Measurements from ENCODE around the gene TRMT10C.
"Not testable (repeated sequence)": the region's sequence is repeated elsewhere in the genome, so short reads cannot be mapped to it uniquely, and the experiment has no call there.

TRMT10C gene

DNA sequence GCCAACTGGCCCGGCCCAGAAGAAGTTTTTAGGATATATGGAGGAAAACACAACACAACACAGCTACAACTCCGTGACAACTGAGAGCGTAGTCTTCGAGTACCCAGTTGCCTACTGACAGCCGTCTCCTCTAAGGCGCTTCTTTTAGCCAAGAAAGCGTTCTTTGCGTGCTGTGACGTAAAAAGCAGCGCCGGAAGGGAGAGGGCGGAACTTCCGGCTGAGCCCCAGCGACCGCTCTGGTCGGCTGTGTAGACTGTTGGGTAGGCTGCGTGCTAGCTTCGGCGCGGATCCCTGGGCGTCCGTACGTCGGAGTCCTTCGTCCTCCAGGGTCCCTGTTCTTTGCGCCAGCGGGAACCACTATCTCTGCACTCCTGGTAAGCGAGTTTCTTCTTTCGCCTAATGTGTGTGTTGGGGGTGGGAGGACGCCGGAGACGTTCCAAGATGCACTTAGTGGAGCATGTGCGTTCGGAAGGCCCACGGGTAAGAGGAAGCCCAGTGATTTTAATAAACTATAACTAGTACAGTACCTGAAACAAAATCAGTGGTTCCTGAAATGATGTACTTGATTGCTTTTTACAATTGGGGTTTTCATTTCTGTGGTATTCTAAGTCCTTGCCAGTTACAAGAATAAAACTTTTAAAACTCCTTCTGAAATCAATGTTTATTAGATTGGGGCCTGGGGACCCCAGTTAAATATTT lies at the start of gene TRMT10C:
TRMT10C (plus strand) TSS at position 239 of the 699 bp plus-strand sequence. CDS start 2,914 bp downstream, outside the sequence.
- in situ Hi-C loops (cut with HindIII; ENCODE audit: low pct_ligation_motif_present, low pct_unique_long_range_greater_than_20kb, low sequenced_read_pairs) = no loop called here
- peak; percentile 92 for DNase-seq

GRCh38 chr3:101512396-101512645 lies 49.3 kb upstream of the TRMT10C start:
- DNase-seq = no peak
- in situ Hi-C loops (cut with HindIII; ENCODE audit: low pct_ligation_motif_present, low pct_unique_long_range_greater_than_20kb, low sequenced_read_pairs) = no loop called here

DNA sequence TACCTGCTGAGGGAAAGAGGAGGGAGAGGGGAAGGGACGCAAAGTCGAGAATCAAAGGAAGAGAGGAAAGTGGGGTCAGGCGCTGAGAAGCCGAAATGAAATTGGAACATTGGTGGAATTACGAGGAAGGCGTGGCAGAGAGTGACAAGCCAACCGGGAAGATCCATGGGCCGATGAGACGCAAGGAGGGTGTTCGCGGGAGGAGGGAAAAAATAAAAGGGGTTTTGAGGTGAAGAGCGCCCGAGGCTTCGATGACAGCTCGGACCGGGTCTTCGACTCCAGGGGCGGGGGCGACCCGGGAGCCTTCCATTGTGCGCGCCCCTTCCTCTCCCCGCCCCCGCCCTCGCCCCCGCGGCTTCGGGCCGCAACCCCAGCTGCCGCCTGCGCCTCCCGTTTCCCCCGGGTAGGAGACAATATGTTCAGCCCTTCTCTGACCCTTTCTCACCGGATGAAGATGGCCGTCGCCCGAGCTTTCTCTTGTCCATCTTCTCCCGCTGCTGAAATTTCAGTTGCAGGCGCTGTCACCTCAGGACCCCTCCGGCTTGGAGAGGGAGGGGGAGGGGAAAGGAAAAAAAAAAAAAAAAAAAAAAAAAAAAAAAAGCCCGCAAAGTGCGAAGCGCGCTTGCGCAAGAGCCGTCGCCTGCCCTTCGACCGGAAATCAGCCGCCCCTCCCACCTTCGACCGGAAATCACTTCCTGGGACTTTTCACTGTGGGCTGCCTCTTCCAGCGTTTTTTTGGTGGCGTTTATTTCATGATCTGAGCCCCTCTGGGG lies 48.8 kb upstream of the TRMT10C start, which contains the start of gene SENP7:
SENP7 (minus strand) TSS at position 567 of the 773 bp plus-strand sequence; CDS start at position 485, 82 bp downstream.
- in situ Hi-C loops (cut with HindIII; ENCODE audit: low pct_ligation_motif_present, low pct_unique_long_range_greater_than_20kb, low sequenced_read_pairs) = no loop called here
- DNase-seq = peak; percentile 76

DNA sequence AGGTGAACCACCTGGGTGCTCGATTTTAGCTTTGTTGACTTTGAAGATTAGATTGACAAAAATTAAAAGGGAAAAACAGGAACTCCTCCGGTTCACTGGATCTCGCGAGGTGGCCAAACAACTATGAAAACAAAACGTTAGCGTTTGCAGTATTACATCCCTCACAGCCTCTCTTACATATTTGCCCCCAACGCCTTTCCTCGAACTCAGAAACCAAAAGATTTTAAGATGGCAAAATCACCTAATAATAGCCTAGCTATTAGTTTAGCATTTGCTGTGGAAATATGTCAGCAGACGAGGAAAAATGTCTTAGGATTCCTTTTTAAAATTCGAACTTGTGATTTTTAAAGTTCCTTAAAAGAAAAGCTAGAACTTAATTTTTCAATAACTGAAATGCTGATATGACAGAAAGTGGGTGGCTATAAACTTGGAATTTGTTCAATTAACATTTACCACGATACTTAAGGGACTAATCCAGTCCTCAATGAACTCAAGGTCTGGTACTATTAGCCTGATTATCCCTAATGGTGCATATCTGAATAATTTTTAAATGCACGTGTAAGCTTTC lies 48.2 kb upstream of the TRMT10C start:
- in situ Hi-C loops (cut with HindIII; ENCODE audit: low pct_ligation_motif_present, low pct_unique_long_range_greater_than_20kb, low sequenced_read_pairs) = no loop called here
- DNase-seq = peak; percentile 66

DNA sequence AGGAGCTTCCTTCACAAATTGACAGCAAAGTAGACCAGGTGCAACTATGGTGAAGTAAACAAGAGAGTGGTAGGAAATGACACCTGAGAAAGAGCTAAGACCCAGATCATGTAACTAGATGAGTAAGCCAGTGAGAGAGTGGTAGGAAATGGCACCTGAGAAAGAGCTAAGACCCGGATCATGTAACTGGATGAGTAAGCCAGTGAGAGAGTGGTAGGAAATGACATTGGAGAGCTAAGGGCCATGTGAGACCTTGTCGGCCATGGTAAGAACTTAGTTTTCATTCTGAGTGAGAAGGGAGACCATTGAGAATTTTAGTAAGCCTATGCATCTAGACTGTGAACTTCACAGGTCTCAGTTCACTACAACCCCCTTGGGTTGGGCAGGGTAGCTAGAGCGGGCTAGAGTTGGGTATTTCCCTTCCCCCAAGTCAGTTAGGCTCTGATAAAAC lies 43.2 kb upstream of the TRMT10C start:
- DNase-seq = no peak
- in situ Hi-C loops (cut with HindIII; ENCODE audit: low pct_ligation_motif_present, low pct_unique_long_range_greater_than_20kb, low sequenced_read_pairs) = no loop called here

DNA sequence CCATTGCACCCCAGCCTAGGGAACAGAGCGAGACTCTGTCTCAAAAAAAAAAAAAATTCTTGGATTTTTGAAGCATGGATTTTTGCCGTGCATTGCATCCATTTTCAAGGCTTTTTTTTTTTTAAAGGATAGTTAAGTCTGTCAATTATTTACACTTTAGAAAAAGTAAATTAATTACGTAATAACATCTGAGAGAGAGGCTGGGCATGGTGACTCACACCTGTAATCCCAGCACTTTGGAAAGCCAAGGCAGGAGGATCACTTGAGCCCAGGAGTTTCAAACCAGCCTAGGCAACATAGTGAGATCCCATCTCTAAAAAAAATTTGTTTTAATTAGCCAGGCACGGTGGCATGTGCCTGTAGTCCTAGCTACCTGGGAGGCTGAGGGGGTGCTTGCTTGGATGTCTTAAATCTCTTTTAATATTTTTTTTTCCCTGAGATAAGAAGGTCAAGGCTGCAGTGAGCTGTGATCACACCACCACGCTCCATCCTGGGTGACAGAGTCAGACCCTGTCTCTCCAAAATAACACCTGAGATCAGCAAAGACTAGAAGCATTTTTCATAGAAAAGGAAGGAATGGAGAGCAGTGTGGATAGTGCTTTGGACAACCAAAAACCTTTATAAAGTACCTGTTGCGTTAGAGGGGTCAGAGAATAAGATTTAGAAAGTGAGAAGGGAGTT lies 41.8 kb upstream of the TRMT10C start:
- peak; percentile 6 for DNase-seq
- in situ Hi-C loops (cut with HindIII; ENCODE audit: low pct_ligation_motif_present, low pct_unique_long_range_greater_than_20kb, low sequenced_read_pairs) = no loop called here

DNA sequence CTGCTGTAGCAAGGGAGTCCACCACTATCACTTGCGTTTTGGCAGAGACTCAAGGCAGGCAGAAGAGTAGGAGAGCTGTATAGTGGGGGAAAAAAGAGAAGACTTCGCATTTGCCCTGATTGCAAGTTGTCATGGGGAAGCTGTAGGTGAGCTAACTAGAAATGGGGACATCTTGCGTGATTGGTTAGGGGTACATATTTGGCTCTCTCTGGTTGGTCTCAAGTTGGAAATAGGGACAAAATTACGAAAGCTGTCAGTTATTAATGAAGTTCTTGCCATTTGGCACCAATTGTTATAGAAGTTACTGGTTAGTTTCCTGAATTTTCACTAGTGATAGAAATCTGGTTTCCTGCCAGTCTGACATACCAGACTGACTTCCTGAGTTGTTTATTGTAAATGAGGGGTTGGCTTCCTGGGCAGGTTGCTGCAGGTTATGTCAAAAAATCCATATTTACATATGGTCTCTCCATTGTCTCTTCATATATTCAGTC lies 40.4 kb upstream of the TRMT10C start:
- in situ Hi-C loops (cut with HindIII; ENCODE audit: low pct_ligation_motif_present, low pct_unique_long_range_greater_than_20kb, low sequenced_read_pairs) = no loop called here
- no peak for DNase-seq

DNA sequence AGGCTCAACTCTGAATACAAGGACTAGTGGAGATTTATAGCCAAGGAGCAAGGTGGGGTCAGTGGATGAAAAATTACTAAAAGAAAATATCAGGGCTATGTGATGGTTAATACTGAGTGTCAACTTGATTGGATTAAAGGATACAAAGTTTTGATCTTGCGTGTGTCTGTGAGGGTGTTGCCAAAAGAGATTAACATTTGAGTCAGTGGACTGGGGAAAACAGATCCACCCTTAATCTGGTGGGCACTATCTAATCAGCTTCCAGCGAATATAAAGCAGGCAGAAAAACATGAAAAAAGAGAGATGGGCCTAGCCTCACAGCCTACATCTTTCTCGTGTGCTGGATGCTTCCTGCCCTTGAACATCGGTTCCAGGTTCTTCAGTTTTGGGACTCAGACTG lies 34.2 kb upstream of the TRMT10C start:
- no peak for DNase-seq
- in situ Hi-C loops (cut with HindIII; ENCODE audit: low pct_ligation_motif_present, low pct_unique_long_range_greater_than_20kb, low sequenced_read_pairs) = no loop called here

GRCh38 chr3:101527906-101528305 lies 33.8 kb upstream of the TRMT10C start:
- DNase-seq = no peak
- in situ Hi-C loops (cut with HindIII; ENCODE audit: low pct_ligation_motif_present, low pct_unique_long_range_greater_than_20kb, low sequenced_read_pairs) = no loop called here

- DNase-seq = no peak
- in situ Hi-C loops (cut with HindIII; ENCODE audit: low pct_ligation_motif_present, low pct_unique_long_range_greater_than_20kb, low sequenced_read_pairs) = no loop called here
Measured at GRCh38 chr3:101529816-101530685, 31.6 kb upstream of the TRMT10C start.

GRCh38 chr3:101530686-101531047 lies 31.0 kb upstream of the TRMT10C start:
- DNase-seq = no peak
- in situ Hi-C loops (cut with HindIII; ENCODE audit: low pct_ligation_motif_present, low pct_unique_long_range_greater_than_20kb, low sequenced_read_pairs) = no loop called here

DNA sequence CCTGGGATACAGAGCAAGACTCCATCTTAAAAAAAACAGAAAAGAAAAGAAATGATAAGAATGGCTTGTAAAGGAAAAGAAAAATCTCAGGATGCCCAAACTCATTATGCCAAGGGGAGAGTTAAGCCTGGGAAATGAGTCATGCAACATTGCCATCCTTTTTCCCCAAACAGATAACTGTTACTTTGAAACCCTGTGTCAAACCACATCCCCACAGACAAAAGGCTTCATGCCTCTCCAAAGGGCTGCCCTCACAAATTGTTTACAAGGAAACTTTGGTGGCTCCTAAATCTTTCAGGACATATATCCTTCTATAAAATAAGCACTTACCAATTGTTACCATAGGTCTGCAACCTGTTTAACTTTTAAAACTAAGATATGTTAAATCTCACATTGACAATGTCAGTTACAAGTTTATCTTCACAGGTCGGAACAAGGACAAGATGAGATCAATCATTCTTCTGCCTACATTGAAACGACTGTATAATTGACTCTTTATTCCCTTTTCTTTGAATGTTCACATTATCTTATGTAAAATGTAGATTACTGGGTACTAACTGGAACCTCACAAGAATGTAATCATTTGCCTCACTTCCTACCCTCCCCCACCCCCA lies 30.1 kb upstream of the TRMT10C start:
- no peak for DNase-seq

GRCh38 chr3:101532783-101533602 lies 28.7 kb upstream of the TRMT10C start:
- in situ Hi-C loops (cut with HindIII; ENCODE audit: low pct_ligation_motif_present, low pct_unique_long_range_greater_than_20kb, low sequenced_read_pairs) = no loop called here
- no peak for DNase-seq

More for the DNA sequence above, 30.1 kb upstream of the TRMT10C start:
- in situ Hi-C loops (cut with HindIII; ENCODE audit: low pct_ligation_motif_present, low pct_unique_long_range_greater_than_20kb, low sequenced_read_pairs) = no loop called here

DNA sequence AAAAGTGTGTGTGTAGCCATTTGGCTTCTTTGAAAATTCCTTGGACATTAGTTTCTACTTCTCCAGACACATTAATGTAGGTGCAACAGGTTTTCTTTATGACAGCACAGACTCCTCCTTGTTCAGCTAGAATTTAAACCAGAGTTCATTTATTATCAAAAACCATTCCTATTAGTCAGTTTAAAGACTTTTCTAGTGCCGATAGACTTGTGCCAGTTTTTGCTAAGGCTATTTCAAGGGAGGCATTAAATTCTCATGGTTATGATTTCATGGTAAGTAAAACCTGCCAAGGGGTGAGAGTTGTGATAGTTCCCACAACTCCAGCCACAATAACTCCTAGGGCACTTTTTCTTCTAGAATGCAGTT lies 28.1 kb upstream of the TRMT10C start:
- DNase-seq = no peak
- in situ Hi-C loops (cut with HindIII; ENCODE audit: low pct_ligation_motif_present, low pct_unique_long_range_greater_than_20kb, low sequenced_read_pairs) = no loop called here

GRCh38 chr3:101535221-101535620 lies 26.4 kb upstream of the TRMT10C start:
- in situ Hi-C loops (cut with HindIII; ENCODE audit: low pct_ligation_motif_present, low pct_unique_long_range_greater_than_20kb, low sequenced_read_pairs) = no loop called here
- no peak for DNase-seq

GRCh38 chr3:101536266-101536665 lies 25.4 kb upstream of the TRMT10C start:
- in situ Hi-C loops (cut with HindIII; ENCODE audit: low pct_ligation_motif_present, low pct_unique_long_range_greater_than_20kb, low sequenced_read_pairs) = no loop called here
- DNase-seq = no peak

DNA sequence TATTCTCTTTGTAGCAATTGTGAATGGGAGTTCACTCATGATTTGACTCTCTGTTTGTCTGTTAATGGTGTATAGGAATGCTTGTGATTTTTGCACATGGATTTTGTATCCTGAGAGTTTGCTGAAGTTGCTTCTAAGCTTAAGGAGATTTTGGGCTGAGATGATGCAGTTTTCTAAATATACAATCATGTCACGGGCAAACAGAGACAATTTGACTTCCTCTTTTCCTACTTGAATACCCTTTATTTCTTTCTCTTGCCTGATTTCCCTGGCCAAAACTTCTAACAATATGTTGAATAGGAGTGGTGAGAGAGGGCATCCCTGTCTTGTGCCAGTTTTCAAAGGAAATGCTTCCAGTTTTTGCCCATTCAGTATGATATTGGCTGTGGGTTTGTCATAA lies 24.7 kb upstream of the TRMT10C start:
- DNase-seq; in situ Hi-C loops (cut with HindIII; ENCODE audit: low pct_ligation_motif_present, low pct_unique_long_range_greater_than_20kb, low sequenced_read_pairs): not testable (repeated sequence)
